Measurements from ENCODE around the gene NTNG2.
"Not testable (repeated sequence)": the region's sequence is repeated elsewhere in the genome, so short reads cannot be mapped to it uniquely, and the experiment has no call there.

NTNG2 gene

GRCh38 chr9:132129535-132129934, 32.3 kb upstream of the NTNG2 start:
- Histone ChIP-seq H3K27me3 (ENCODE audit: insufficient read depth, low read length) (no peaks in the 10 kb centered on the region), H3K36me3 (ENCODE audit: insufficient read depth, low read length) (no peaks in the 10 kb centered on the region), H3K4me3 (ENCODE audit: low read length) (no peak overlapping the region), H3K9ac (ENCODE audit: low read depth, low read length) (no peak overlapping the region), H3K4me1 (ENCODE audit: insufficient read depth, low read length) (peaks cover 22% of the 10 kb centered on the region), H3K27ac (ENCODE audit: low read depth, low read length) (no peak overlapping the region), H3K9me3 (ENCODE audit: insufficient read depth, low read depth, low read length) (no peaks in the 10 kb centered on the region)
- WGBS, result 91% methylated on average over 12 of the region's 12 CpGs

GRCh38 chr9:132134085-132134484, 27.8 kb upstream of the NTNG2 start:
- not testable (repeated sequence) for H3K4me1 ChIP-seq (ENCODE audit: insufficient read depth, low read length); H3K27ac ChIP-seq (ENCODE audit: low read depth, low read length); H3K9me3 ChIP-seq (ENCODE audit: insufficient read depth, low read depth, low read length); H3K9ac ChIP-seq (ENCODE audit: low read depth, low read length); H3K27me3 ChIP-seq (ENCODE audit: insufficient read depth, low read length); H3K4me3 ChIP-seq (ENCODE audit: low read length); H3K36me3 ChIP-seq (ENCODE audit: insufficient read depth, low read length)
- 80% methylated on average over 5 of the region's 5 CpGs for WGBS

- Histone ChIP-seq H3K4me1 (ENCODE audit: insufficient read depth, low read length) (peaks cover 18% of the 10 kb centered on the region), H3K27me3 (ENCODE audit: insufficient read depth, low read length) (no peaks in the 10 kb centered on the region), H3K27ac (ENCODE audit: low read depth, low read length) (no peak overlapping the region), H3K36me3 (ENCODE audit: insufficient read depth, low read length) (no peaks in the 10 kb centered on the region), H3K4me3 (ENCODE audit: low read length) (no peak overlapping the region), H3K9ac (ENCODE audit: low read depth, low read length) (no peak overlapping the region), H3K9me3 (ENCODE audit: insufficient read depth, low read depth, low read length) (no peaks in the 10 kb centered on the region)
- 95% methylated on average over 5 of the region's 5 CpGs for WGBS
Observed at GRCh38 chr9:132135456-132135855, 26.4 kb upstream of the NTNG2 start.

GRCh38 chr9:132136151-132136780, 25.6 kb upstream of the NTNG2 start:
- Histone ChIP-seq H3K36me3 (ENCODE audit: insufficient read depth, low read length) (no peaks in the 10 kb centered on the region), H3K9ac (ENCODE audit: low read depth, low read length) (no peak overlapping the region), H3K4me1 (ENCODE audit: insufficient read depth, low read length) (peaks cover 22% of the 10 kb centered on the region), H3K9me3 (ENCODE audit: insufficient read depth, low read depth, low read length) (no peaks in the 10 kb centered on the region), H3K27me3 (ENCODE audit: insufficient read depth, low read length) (no peaks in the 10 kb centered on the region), H3K27ac (ENCODE audit: low read depth, low read length) (no peak overlapping the region), H3K4me3 (ENCODE audit: low read length) (no peak overlapping the region)
- WGBS, result 71% methylated on average over 16 of the region's 16 CpGs

GRCh38 chr9:132141344-132141947, 20.4 kb upstream of the NTNG2 start:
- WGBS, result 7% methylated on average over 24 of the region's 24 CpGs
- peak overlapping the region; percentile 56 for H3K4me3 ChIP-seq (ENCODE audit: low read length)
- H3K36me3 ChIP-seq (ENCODE audit: insufficient read depth, low read length), result no peaks in the 10 kb centered on the region
- no peaks in the 10 kb centered on the region for H3K27me3 ChIP-seq (ENCODE audit: insufficient read depth, low read length)
- H3K9me3 ChIP-seq (ENCODE audit: insufficient read depth, low read depth, low read length), result no peaks in the 10 kb centered on the region
- peak overlapping the region; percentile 54; the same call in 1 of the 2 replicates for H3K9ac ChIP-seq (ENCODE audit: low read depth, low read length)
- no peak overlapping the region; the same call in 1 of the 2 replicates for H3K27ac ChIP-seq (ENCODE audit: low read depth, low read length)
- H3K4me1 ChIP-seq (ENCODE audit: insufficient read depth, low read length), result peaks cover 19% of the 10 kb centered on the region

- no peaks in the 10 kb centered on the region for H3K9me3 ChIP-seq (ENCODE audit: insufficient read depth, low read depth, low read length)
- H3K4me3 ChIP-seq (ENCODE audit: low read length), result peak overlapping the region; percentile 56
- peak overlapping the region; percentile 54; the same call in 1 of the 2 replicates for H3K9ac ChIP-seq (ENCODE audit: low read depth, low read length)
- no peaks in the 10 kb centered on the region for H3K27me3 ChIP-seq (ENCODE audit: insufficient read depth, low read length)
- H3K27ac ChIP-seq (ENCODE audit: low read depth, low read length), result no peak overlapping the region
- 62% methylated on average over 11 of the region's 12 CpGs for WGBS
- H3K36me3 ChIP-seq (ENCODE audit: insufficient read depth, low read length), result no peaks in the 10 kb centered on the region
- H3K4me1 ChIP-seq (ENCODE audit: insufficient read depth, low read length), result peaks cover 16% of the 10 kb centered on the region; the same call in 1 of the 2 replicates
Observed at GRCh38 chr9:132141948-132142594, 19.8 kb upstream of the NTNG2 start.

- no peaks in the 10 kb centered on the region for H3K27me3 ChIP-seq (ENCODE audit: insufficient read depth, low read length)
- H3K27ac ChIP-seq (ENCODE audit: low read depth, low read length), result no peak overlapping the region
- H3K4me3 ChIP-seq (ENCODE audit: low read length), result no peak overlapping the region
- peaks cover 16% of the 10 kb centered on the region; the same call in 1 of the 2 replicates for H3K4me1 ChIP-seq (ENCODE audit: insufficient read depth, low read length)
- WGBS, result 60% methylated on average over 9 of the region's 9 CpGs
- H3K9me3 ChIP-seq (ENCODE audit: insufficient read depth, low read depth, low read length), result no peaks in the 10 kb centered on the region
- no peak overlapping the region for H3K9ac ChIP-seq (ENCODE audit: low read depth, low read length)
- no peaks in the 10 kb centered on the region for H3K36me3 ChIP-seq (ENCODE audit: insufficient read depth, low read length)
Observed at GRCh38 chr9:132142924-132143323, 18.9 kb upstream of the NTNG2 start.

- WGBS, result 73% methylated on average over 6 of the region's 6 CpGs
- no peak overlapping the region for H3K4me3 ChIP-seq (ENCODE audit: low read length)
- no peak overlapping the region for H3K9ac ChIP-seq (ENCODE audit: low read depth, low read length)
- H3K9me3 ChIP-seq (ENCODE audit: insufficient read depth, low read depth, low read length), result no peaks in the 10 kb centered on the region
- no peak overlapping the region for H3K27ac ChIP-seq (ENCODE audit: low read depth, low read length)
- H3K27me3 ChIP-seq (ENCODE audit: insufficient read depth, low read length), result no peaks in the 10 kb centered on the region
- H3K36me3 ChIP-seq (ENCODE audit: insufficient read depth, low read length), result no peaks in the 10 kb centered on the region
- H3K4me1 ChIP-seq (ENCODE audit: insufficient read depth, low read length), result peaks cover 16% of the 10 kb centered on the region; the same call in 1 of the 2 replicates
Observed at GRCh38 chr9:132143359-132143758, 18.5 kb upstream of the NTNG2 start.

GRCh38 chr9:132144708-132145365, 17.0 kb upstream of the NTNG2 start:
- WGBS, result 90% methylated on average over 9 of the region's 10 CpGs
- H3K36me3 ChIP-seq (ENCODE audit: insufficient read depth, low read length), result no peaks in the 10 kb centered on the region
- no peaks in the 10 kb centered on the region for H3K9me3 ChIP-seq (ENCODE audit: insufficient read depth, low read depth, low read length)
- H3K4me1 ChIP-seq (ENCODE audit: insufficient read depth, low read length), result peaks cover 13% of the 10 kb centered on the region; the same call in 1 of the 2 replicates
- no peak overlapping the region for H3K27ac ChIP-seq (ENCODE audit: low read depth, low read length)
- H3K27me3 ChIP-seq (ENCODE audit: insufficient read depth, low read length), result no peaks in the 10 kb centered on the region
- H3K4me3 ChIP-seq (ENCODE audit: low read length), result no peak overlapping the region
- H3K9ac ChIP-seq (ENCODE audit: low read depth, low read length), result no peak overlapping the region

GRCh38 chr9:132146039-132146438, 15.8 kb upstream of the NTNG2 start:
- Histone ChIP-seq H3K4me1 (ENCODE audit: insufficient read depth, low read length) (0 out of 2 replicates have a peak, but pooled peaks cover 5% of the 10 kb centered on the region), H3K36me3 (ENCODE audit: insufficient read depth, low read length) (no peaks in the 10 kb centered on the region), H3K4me3 (ENCODE audit: low read length) (no peak overlapping the region), H3K27ac (ENCODE audit: low read depth, low read length) (no peak overlapping the region), H3K9ac (ENCODE audit: low read depth, low read length) (no peak overlapping the region), H3K9me3 (ENCODE audit: insufficient read depth, low read depth, low read length) (no peaks in the 10 kb centered on the region), H3K27me3 (ENCODE audit: insufficient read depth, low read length) (no peaks in the 10 kb centered on the region)
- WGBS, result 94% methylated on average over 12 of the region's 12 CpGs

GRCh38 chr9:132146575-132146974, 15.3 kb upstream of the NTNG2 start:
- Histone ChIP-seq H3K27me3 (ENCODE audit: insufficient read depth, low read length) (no peaks in the 10 kb centered on the region), H3K9ac (ENCODE audit: low read depth, low read length) (no peak overlapping the region), H3K36me3 (ENCODE audit: insufficient read depth, low read length) (no peaks in the 10 kb centered on the region), H3K27ac (ENCODE audit: low read depth, low read length) (no peak overlapping the region), H3K9me3 (ENCODE audit: insufficient read depth, low read depth, low read length) (no peaks in the 10 kb centered on the region), H3K4me3 (ENCODE audit: low read length) (no peak overlapping the region), H3K4me1 (ENCODE audit: insufficient read depth, low read length) (0 out of 2 replicates have a peak, but pooled peaks cover 3% of the 10 kb centered on the region)
- 96% methylated on average over 13 of the region's 13 CpGs for WGBS
